22Rv1 (cell line): Measurements from ENCODE around the gene ADH4.

Experiments
- ZFX ChIP-seq: fragments of 450-650 bp; IDR thresholded peaks from 2 replicates; pipeline ENCODE4 v1.6.1; 2017; ENCODE audit warnings: antibody characterized with exemption, borderline replicate concordance
- TF ChIP-seq, protein P1 (sequence below): fragments of 450-650 bp; IDR thresholded peaks from 2 replicates; pipeline ENCODE4 v1.5.1; 2017; ENCODE audit warnings: mild to moderate bottlenecking

GRCh38 chr4:99076292-99076976, 67.7 kb downstream of the ADH4 start:
- TF ChIP-seq, protein P1, sequence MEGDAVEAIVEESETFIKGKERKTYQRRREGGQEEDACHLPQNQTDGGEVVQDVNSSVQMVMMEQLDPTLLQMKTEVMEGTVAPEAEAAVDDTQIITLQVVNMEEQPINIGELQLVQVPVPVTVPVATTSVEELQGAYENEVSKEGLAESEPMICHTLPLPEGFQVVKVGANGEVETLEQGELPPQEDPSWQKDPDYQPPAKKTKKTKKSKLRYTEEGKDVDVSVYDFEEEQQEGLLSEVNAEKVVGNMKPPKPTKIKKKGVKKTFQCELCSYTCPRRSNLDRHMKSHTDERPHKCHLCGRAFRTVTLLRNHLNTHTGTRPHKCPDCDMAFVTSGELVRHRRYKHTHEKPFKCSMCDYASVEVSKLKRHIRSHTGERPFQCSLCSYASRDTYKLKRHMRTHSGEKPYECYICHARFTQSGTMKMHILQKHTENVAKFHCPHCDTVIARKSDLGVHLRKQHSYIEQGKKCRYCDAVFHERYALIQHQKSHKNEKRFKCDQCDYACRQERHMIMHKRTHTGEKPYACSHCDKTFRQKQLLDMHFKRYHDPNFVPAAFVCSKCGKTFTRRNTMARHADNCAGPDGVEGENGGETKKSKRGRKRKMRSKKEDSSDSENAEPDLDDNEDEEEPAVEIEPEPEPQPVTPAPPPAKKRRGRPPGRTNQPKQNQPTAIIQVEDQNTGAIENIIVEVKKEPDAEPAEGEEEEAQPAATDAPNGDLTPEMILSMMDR = no peak
- no peak for TF ChIP-seq ZFX
